ENCODE measurements around the gene TMEM45B. TPM values are rescaled to one million over a fixed set of nuclear protein-coding genes. Genes with fewer than 3 reads are reported as not detected.

The TMEM45B gene
- total and polyA plus RNA-seq, 2 of the 13 experiments (the other 11 are each of a cell fraction or from before 2014, with no cell fraction given), result 29.1 to 181 TPM

GRCh38 chr11:129853518-129854231, 38.0 kb downstream of the TMEM45B start (continued):
- TF ChIP-seq RARG (CRISPR knock-in tag; IDR thresholded peaks at IDR 0.05; ENCODE audit: low read depth), result no peak
- TF ChIP-seq, protein P1, sequence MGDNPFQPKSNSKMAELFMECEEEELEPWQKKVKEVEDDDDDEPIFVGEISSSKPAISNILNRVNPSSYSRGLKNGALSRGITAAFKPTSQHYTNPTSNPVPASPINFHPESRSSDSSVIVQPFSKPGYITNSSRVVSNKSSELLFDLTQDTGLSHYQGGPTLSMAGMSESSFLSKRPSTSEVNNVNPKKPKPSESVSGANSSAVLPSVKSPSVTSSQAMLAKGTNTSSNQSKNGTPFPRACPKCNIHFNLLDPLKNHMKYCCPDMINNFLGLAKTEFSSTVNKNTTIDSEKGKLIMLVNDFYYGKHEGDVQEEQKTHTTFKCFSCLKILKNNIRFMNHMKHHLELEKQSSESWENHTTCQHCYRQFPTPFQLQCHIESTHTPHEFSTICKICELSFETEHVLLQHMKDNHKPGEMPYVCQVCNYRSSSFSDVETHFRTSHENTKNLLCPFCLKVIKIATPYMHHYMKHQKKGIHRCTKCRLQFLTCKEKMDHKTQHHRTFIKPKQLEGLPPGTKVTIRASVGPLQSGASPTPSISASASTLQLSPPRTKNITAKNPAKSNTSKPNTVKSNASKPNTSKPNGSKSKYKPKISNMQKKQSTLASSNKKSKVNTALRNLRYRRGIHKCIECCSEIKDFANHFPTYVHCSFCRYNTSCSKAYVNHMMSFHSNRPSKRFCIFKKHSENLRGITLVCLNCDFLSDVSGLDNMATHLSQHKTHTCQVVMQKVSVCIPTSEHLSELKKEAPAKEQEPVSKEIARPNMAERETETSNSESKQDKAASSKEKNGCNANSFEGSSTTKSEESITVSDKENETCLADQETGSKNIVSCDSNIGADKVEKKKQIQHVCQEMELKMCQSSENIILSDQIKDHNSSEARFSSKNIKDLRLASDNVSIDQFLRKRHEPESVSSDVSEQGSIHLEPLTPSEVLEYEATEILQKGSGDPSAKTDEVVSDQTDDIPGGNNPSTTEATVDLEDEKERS (CRISPR knock-in tag; IDR thresholded peaks at IDR 0.05), result 0 out of 2 replicates have a peak, but pooled peaks have one; percentile 67
- TF ChIP-seq KIAA2018 (CRISPR knock-in tag; IDR thresholded peaks at IDR 0.05; ENCODE audit: borderline replicate concordance), result no peak
- TF ChIP-seq, protein P2, sequence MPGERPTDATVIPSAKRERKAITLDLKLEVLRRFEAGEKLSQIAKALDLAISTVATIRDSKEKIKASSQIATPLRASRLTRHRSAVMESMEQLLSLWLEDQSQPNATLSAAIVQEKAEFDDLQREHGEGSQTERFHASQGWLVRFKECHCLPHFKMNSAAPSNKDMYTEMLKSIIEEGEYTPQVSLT (CRISPR knock-in tag; IDR thresholded peaks at IDR 0.05; ENCODE audit: borderline replicate concordance, low read depth), result no peak
- no peak for TF ChIP-seq CBX1 (IDR thresholded peaks at IDR 0.05; ENCODE audit: low read depth)
- TF ChIP-seq, protein P3, sequence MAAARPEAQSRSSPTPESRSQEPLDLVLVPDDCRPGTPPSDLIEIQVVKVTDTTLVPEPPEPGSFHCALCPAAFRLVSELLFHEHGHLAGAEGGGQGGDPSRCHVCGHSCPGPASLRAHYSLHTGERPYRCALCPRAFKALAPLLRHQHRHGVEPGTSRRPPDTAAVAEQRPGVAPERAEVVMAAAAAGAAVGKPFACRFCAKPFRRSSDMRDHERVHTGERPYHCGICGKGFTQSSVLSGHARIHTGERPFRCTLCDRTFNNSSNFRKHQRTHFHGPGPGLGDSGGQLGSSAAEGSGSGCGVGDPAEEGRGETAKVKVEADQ (CRISPR knock-in tag; IDR thresholded peaks at IDR 0.05; ENCODE audit: borderline replicate concordance), result no peak
- no peak for TF ChIP-seq FIP1L1 (IDR thresholded peaks at IDR 0.05; ENCODE audit: borderline replicate concordance, insufficient read depth, low read depth, low read length)
- no peak for TF ChIP-seq ZNF816 (CRISPR knock-in tag; IDR thresholded peaks at IDR 0.05; ENCODE audit: borderline replicate concordance)
- no peak for TF ChIP-seq BRCA1 (CRISPR knock-in tag; IDR thresholded peaks at IDR 0.05)
- no peak for TF ChIP-seq HOXA9 (CRISPR knock-in tag; IDR thresholded peaks at IDR 0.05; ENCODE audit: borderline replicate concordance)
- no peak for TF ChIP-seq ZIK1 (CRISPR knock-in tag; IDR thresholded peaks at IDR 0.05; ENCODE audit: borderline replicate concordance, low read depth)
- TF ChIP-seq ZFX (CRISPR knock-in tag; IDR thresholded peaks at IDR 0.05; ENCODE audit: low read depth), result peak; percentile 47; the same call in 1 of the 2 replicates
- TF ChIP-seq MBD4 (IDR thresholded peaks at IDR 0.05; ENCODE audit: borderline replicate concordance, low read length), result peak; percentile 53; the same call in 1 of the 2 replicates
- no peak for TF ChIP-seq NR3C1 (CRISPR knock-in tag; IDR thresholded peaks at IDR 0.05)
- no peak for TF ChIP-seq ZFP37 (CRISPR knock-in tag; IDR thresholded peaks at IDR 0.05; ENCODE audit: borderline replicate concordance)
- no peak for TF ChIP-seq JDP2 (CRISPR knock-in tag; IDR thresholded peaks at IDR 0.05; ENCODE audit: borderline replicate concordance)
